Hepatocyte (in vitro differentiated cells): ENCODE measurements around the gene INO80C. TPM values are rescaled to one million over a fixed set of nuclear protein-coding genes. Genes with fewer than 3 reads are reported as not detected.

ENCODE experiments used
- DNase-seq: peaks from one replicate; pipeline ENCODE4 v3.0.0-alpha.2; 2016; ENCODE audit warnings: low spot score
- H2AFZ ChIP-seq: fragments of 200-600 bp; sonication (generic); 2 replicates; pipeline ENCODE4 v1.6.0; 2016; ENCODE audit warnings: antibody characterized with exemption, mild to moderate bottlenecking
- H3K27ac ChIP-seq: fragments of 200-600 bp; sonication (generic); 2 replicates; pipeline ENCODE4 v1.5.1; 2016; ENCODE audit warnings: mild to moderate bottlenecking
- H3K27me3 ChIP-seq: fragments of 200-600 bp; sonication (generic); 2 replicates; pipeline ENCODE4 v1.6.1; 2016
- H3K36me3 ChIP-seq: fragments of 200-600 bp; sonication (generic); replicated peaks from 2 replicates; pipeline ENCODE4 v1.5.1; 2016; ENCODE audit warnings: low read depth; ENCODE audit not compliant: insufficient read depth
- H3K4me1 ChIP-seq: fragments of 200-600 bp; sonication (generic); 2 replicates; pipeline ENCODE4 v1.5.1; 2016; ENCODE audit warnings: mild to moderate bottlenecking, moderate library complexity; ENCODE audit not compliant: insufficient read depth
- H3K4me2 ChIP-seq: fragments of 200-600 bp; sonication (generic); 2 replicates; pipeline ENCODE4 v1.6.0; 2016
- H3K4me3 ChIP-seq: fragments of 200-600 bp; sonication (generic); 2 replicates; pipeline ENCODE4 v1.5.1; 2016; ENCODE audit warnings: mild to moderate bottlenecking
- H3K79me2 ChIP-seq: fragments of 200-600 bp; sonication (generic); 2 replicates; pipeline ENCODE4 v1.6.0; 2017; ENCODE audit warnings: mild to moderate bottlenecking
- H3K9me2 ChIP-seq: fragments of 200-600 bp; sonication (generic); replicated peaks from 2 replicates; pipeline ENCODE4 v1.6.0; 2017; ENCODE audit warnings: mild to moderate bottlenecking; ENCODE audit not compliant: insufficient read depth
- H3K9me3 ChIP-seq: fragments of 200-600 bp; sonication (generic); 2 replicates; pipeline ENCODE4 v1.5.1; 2016; ENCODE audit warnings: low read depth, mild to moderate bottlenecking
- H4K20me1 ChIP-seq: fragments of 200-600 bp; sonication (generic); 2 replicates; pipeline ENCODE4 v1.6.0; 2016; ENCODE audit warnings: mild to moderate bottlenecking; ENCODE audit not compliant: insufficient read depth, poor library complexity, severe bottlenecking
- CTCF ChIP-seq: fragments of 200-600 bp; sonication (generic); IDR thresholded peaks from 2 replicates; pipeline ENCODE4 v1.5.1; 2016; ENCODE audit warnings: antibody characterized with exemption, mild to moderate bottlenecking; ENCODE audit not compliant: poor library complexity
- EZH2 ChIP-seq: fragments of 200-600 bp; sonication (generic); IDR thresholded peaks from 2 replicates; pipeline ENCODE4 v1.6.1; 2016; ENCODE audit warnings: antibody characterized with exemption, mild to moderate bottlenecking, borderline replicate concordance
- EZH2phosphoT487 ChIP-seq: fragments of 200-600 bp; sonication (generic); IDR thresholded peaks from one replicate; pipeline ENCODE4 v1.6.1; 2018; ENCODE audit warnings: antibody characterized with exemption, mild to moderate bottlenecking, low read depth, moderate library complexity; ENCODE audit not compliant: unreplicated experiment, severe bottlenecking
- WGBS: methylation state at CpG from one replicate; pipeline ENCODE4 v1.1.6; 2016; ENCODE audit warnings: low lambda C conversion rate; ENCODE audit errors: missing lambda C conversion rate; 5-methylcytosine and 5-hydroxymethylcytosine counted together
- polyA plus RNA-seq: library from polyadenylated mRNA; unstranded; fragments of >200 nt; fragmentation: Nextera tagmentation; extraction: Ambion mirVana; gene quantifications from 2 replicates; pipeline ENCODE4 v1.2.1, GENCODE V29; 2016
- total RNA-seq: library from RNA; depleted of rRNA; stranded (reverse); fragments of >200 nt; gene quantifications from 2 replicates; pipeline ENCODE4 v1.2.3, GENCODE V29; 2014

Gene INO80C
- total RNA-seq (16.5 and 16.6 TPM in 2 replicates), polyA plus RNA-seq (25.1 and 42.2 TPM in 2 replicates)

- Histone ChIP-seq H3K27ac (peak within 1 kb of the TSS; percentile 94), H3K9me3 (no peaks in the 10 kb centered on the region), H3K4me3 (peak within 1 kb of the TSS; percentile 31), H3K27me3 (no peaks in the 10 kb centered on the region), H2AFZ (peak within 1 kb of the TSS; percentile 53), H3K4me1 (peaks cover 9% of the 10 kb centered on the region), H3K79me2 (peaks cover 39% of the 10 kb centered on the region), H4K20me1 (no peaks in the 10 kb centered on the region), H3K9me2 (no peaks in the 10 kb centered on the region), H3K4me2 (peak within 1 kb of the TSS; percentile 76), H3K36me3 (no peaks in the 10 kb centered on the region)
- WGBS, result under 1% methylated on average over 61 of the region's 61 CpGs
- TF ChIP-seq EZH2, result no peak
- no peak for TF ChIP-seq EZH2phosphoT487
- TF ChIP-seq CTCF, result no peak
- peak; percentile 98 for DNase-seq
These were observed at the start of gene INO80C for GRCh38 chr18:35497370-35498197. Gene INO80C (minus strand): TSS chr18:35497960. CDS start chr18:35497874, 86 bp downstream.

DNA sequence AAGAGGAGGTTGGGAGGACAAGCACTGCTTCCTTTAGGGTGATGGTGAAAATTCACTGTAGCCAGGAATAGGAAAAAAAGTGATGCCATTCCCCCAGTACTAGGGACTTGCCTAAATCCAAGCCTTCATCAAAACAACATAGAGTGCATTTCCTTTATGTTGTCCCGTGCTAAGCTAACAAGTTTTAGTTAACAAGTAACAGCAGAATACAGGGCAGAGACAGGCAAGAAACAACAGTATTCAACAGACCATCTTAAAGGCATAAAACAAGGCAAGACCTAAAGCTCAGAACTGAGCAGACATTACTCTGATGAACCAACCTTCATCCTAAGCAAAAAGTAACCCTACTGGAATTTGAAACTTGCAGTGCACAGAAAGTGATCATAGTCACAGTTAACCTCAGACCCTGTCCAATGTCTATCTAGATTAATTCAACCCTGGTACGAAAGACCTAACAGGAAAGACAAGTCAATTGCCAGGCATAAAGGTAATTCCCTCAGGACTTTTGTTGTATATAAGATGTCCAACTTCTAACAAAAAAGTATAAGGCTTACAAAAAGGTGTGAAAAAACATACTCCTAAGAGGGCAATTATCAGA is 49.3 kb upstream of the INO80C start:
- no peaks in the 10 kb centered on the region for H3K36me3 ChIP-seq
- no peaks in the 10 kb centered on the region for H3K9me2 ChIP-seq
- H3K4me2 ChIP-seq, result no peak overlapping the region
- no peak for DNase-seq
- no peak overlapping the region for H2AFZ ChIP-seq
- WGBS, result 69% methylated on average over 2 of the region's 2 CpGs
- no peak for TF ChIP-seq CTCF
- TF ChIP-seq EZH2phosphoT487, result no peak
- no peak for TF ChIP-seq EZH2
- no peaks in the 10 kb centered on the region for H3K79me2 ChIP-seq
- H3K4me1 ChIP-seq, result peaks cover 7% of the 10 kb centered on the region
- no peak overlapping the region for H3K27ac ChIP-seq
- H3K9me3 ChIP-seq, result no peaks in the 10 kb centered on the region
- H3K27me3 ChIP-seq, result no peaks in the 10 kb centered on the region
- H3K4me3 ChIP-seq, result no peak overlapping the region
- H4K20me1 ChIP-seq, result no peaks in the 10 kb centered on the region

GRCh38 chr18:35542356-35542755 is 44.6 kb upstream of the INO80C start:
- no peak for TF ChIP-seq CTCF
- TF ChIP-seq EZH2, result no peak
- TF ChIP-seq EZH2phosphoT487, result no peak

More at GRCh38 chr18:35542356-35542755, 44.6 kb upstream of the INO80C start:
- no peaks in the 10 kb centered on the region for H3K4me1 ChIP-seq
- DNase-seq, result no peak
- H3K79me2 ChIP-seq, result no peaks in the 10 kb centered on the region
- no peaks in the 10 kb centered on the region for H4K20me1 ChIP-seq
- no peaks in the 10 kb centered on the region for H3K9me3 ChIP-seq
- H3K4me3 ChIP-seq, result no peak overlapping the region
- no peaks in the 10 kb centered on the region for H3K27me3 ChIP-seq
- H3K36me3 ChIP-seq, result no peaks in the 10 kb centered on the region
- H3K27ac ChIP-seq, result no peak overlapping the region
- H3K9me2 ChIP-seq, result no peaks in the 10 kb centered on the region
- H2AFZ ChIP-seq, result no peak overlapping the region
- no peak overlapping the region for H3K4me2 ChIP-seq
